Choroid plexus epithelial cell (primary cell): ENCODE results near the gene CBLN3.

ENCODE experiments used
- DNase-seq: peaks from one replicate; pipeline ENCODE4 v3.0.0-alpha.2; 2010; ENCODE audit warnings: low read depth
- H3K4me3 ChIP-seq: 2 replicates; pipeline ENCODE4 v1.5.1; 2011; ENCODE audit warnings: low read depth, mild to moderate bottlenecking, control low read depth, low read length, moderate library complexity
- CTCF ChIP-seq: conservative IDR thresholded peaks from 2 replicates; pipeline ENCODE4 v1.5.1; 2011; ENCODE audit warnings: low read depth, mild to moderate bottlenecking, control low read depth, inconsistent platforms, low read length, moderate library complexity

Gene CBLN3

GRCh38 chr14:24428628-24429394, 657 bp downstream of the CBLN3 start:
- H3K4me3 ChIP-seq: no peak overlapping the region
- no peak for TF ChIP-seq CTCF
- no peak for DNase-seq

DNA sequence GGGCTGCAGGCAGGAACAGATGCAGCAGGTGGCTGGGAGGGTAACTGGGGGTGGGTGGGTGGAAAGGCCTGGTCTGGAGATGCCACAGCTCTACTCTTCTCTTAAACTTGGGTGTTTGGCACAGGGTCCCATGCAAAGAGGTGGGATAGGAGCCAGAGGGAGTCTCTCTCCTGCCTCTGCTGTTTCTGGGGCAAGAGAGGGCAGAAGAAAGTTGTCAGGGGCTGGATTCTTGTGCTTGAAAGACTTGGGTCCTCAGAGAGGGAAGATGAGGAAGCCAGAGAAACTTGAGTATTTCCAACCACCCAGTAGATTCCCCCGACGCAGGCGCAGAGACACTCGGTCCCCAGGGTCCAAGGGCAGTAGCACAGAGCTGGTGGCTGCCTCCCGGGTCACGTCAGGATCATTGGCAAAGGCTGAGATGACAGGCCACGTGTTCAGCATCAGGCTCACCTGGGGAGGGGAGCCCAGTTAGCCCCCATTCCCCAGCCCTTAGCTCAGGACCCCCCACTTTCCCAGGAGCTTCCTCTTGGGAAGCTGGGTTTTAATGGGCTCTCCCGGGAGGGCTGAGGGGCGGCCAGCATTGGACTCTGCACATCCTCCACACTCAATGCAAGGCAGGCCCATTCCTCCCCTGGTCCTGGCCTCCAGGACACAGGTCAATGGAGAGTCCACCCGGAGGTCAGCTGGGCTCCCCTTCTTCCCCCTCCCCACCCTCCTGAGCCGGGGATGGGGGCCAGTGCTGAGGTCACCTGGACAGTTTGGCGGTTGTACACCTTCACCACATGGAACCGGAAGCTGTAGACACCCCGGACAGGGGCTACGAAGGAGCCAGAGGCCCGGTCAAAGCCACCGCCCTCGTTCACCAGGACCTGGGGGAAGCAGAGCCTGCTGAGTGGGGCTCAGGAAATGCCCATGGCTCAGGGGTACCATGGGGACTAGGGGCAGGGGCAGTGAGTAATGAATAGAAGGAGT, 1.6 kb downstream of the CBLN3 start:
- TF ChIP-seq CTCF: no peak
- no peak for DNase-seq
- no peak overlapping the region for H3K4me3 ChIP-seq

DNA sequence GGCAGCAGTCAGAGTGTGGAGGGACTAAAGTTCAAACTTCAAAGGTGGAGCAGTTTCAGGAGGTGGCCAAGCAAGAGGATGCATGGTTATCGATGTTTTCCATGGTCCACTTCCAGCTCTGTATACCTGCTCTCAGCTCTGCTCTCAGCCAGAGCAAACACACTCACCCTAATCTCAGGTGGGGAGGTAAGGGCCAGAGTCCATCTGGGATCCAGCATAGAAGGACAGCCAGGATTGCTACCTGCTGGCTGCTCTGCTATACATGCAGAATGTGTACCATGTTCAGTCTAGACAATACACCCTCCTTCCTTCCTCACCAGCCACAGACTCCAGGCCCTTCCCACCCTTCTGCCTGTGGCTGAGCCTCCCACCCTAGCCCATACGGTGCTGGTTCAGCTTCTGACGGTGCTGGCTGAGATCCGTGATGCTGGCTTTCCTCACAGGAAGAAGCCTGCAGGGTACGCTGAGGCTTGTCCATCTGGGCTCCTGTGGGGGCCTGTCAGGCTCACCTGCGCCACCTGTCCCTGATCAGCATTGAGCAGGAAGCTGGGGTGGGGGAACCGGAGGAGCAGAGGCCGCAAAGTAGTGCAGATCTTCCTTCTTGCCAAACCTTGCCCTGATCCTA, 2.4 kb downstream of the CBLN3 start:
- no peak for DNase-seq
- no peak for TF ChIP-seq CTCF
- H3K4me3 ChIP-seq: no peak overlapping the region

DNA sequence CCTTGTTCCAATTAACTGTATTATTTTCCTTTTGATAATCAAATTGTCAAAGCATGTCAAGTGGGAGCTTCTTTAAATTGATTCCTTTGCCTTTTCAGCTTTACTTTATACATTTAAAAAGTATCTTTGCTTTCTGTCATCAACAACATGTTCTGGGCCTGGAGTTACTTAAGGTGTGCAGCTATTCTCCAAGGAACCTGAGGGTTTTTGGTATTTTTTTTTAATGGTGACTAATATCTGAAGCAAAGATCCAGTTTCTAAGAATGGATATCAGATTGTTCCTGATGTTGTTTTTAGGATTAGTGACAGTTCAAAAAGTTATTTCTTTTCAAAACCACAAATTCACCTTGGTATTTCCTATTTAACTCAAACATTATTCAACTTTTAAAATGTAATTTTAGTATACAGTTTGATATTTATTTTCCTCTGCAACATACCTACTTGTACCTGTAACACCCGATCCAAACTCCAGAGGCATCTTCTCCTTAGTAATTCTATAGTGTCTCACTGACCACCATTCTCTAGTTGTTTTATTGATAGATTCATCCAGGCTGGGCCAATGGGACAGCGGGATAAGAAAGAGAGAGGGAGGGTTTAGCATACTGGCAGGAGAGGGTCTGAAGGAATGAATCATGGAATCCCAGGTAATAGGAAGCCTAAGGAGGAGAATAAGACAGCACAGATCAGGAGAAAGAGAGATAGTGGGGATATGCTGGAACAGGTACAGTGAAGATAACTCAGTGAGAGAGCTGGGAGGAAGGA, 3.1 kb downstream of the CBLN3 start:
- H3K4me3 ChIP-seq: no peak overlapping the region
- no peak for DNase-seq
- TF ChIP-seq CTCF: no peak

- peak; percentile 93 for DNase-seq
- no peak overlapping the region for H3K4me3 ChIP-seq
- no peak for TF ChIP-seq CTCF
These were observed 3.8 kb downstream of the CBLN3 start for GRCh38 chr14:24425704-24426103.
